Lower lobe of right lung (tissue), 2 donors: Measurements from ENCODE around the gene SYT10. TPM values are rescaled to one million over a fixed set of nuclear protein-coding genes. Genes with fewer than 3 reads are reported as not detected.
"Not testable (repeated sequence)": the region's sequence is repeated elsewhere in the genome, so short reads cannot be mapped to it uniquely, and the experiment has no call there.

Experiments
- ATAC-seq, 2 donors: fragments of 200-7000 bp; cut with Tn5 transposase; one replicate each; pipeline ENCODE4 v1.9.1; 2020 to 2022; ENCODE audit warnings: mild to moderate bottlenecking in 2 of 2, moderate library complexity in 2 of 2
- DNase-seq: peaks from one replicate; pipeline ENCODE4 v3.0.0-alpha.2; 2020
- H3K27ac ChIP-seq: fragments of 200-600 bp; one replicate; pipeline ENCODE4 v1.8.0; 2022
- H3K27me3 ChIP-seq: fragments of 200-600 bp; one replicate; pipeline ENCODE4 v1.8.0; 2022; ENCODE audit warnings: low read depth
- H3K36me3 ChIP-seq: fragments of 200-600 bp; one replicate; pipeline ENCODE4 v1.8.0; 2022; ENCODE audit warnings: mild to moderate bottlenecking
- H3K4me1 ChIP-seq: fragments of 200-600 bp; one replicate; pipeline ENCODE4 v1.8.0; 2022
- H3K4me3 ChIP-seq: fragments of 200-600 bp; one replicate; pipeline ENCODE4 v1.8.0; 2022; ENCODE audit warnings: mild to moderate bottlenecking
- H3K9me3 ChIP-seq: fragments of 200-600 bp; one replicate; pipeline ENCODE4 v1.8.0; 2022
- CTCF ChIP-seq: fragments of 200-600 bp; IDR thresholded peaks from one replicate; pipeline ENCODE4 v1.8.0; 2022; ENCODE audit warnings: antibody characterized with exemption, mild to moderate bottlenecking
- intact Hi-C: fragments of 100-400 bp; cut with DNase I; formaldehyde crosslinking; loops from one replicate; pipeline ENCODE4 v1.11.0; 2022
- total RNA-seq: library from RNA; stranded (reverse); fragmentation: NEBNext Ultra II Directional; extraction: Animal tissue kit (Norgen Biotek cat#: 25700); gene quantifications from one replicate; pipeline ENCODE4 v1.2.1, GENCODE V29; 2021
- donor health status: DM: no; HTN: yes; CAD: no; lungs with severe emphysema.

Gene SYT10
- total RNA-seq, 1 donor from 2014 or later = 0.21 TPM

GRCh38 chr12:33357181-33357580 lies 82.4 kb downstream of the SYT10 start:
- no peaks in the 10 kb centered on the region for H3K36me3 ChIP-seq
- ATAC-seq (no peak), DNase-seq (no peak)
- H3K4me1 ChIP-seq = no peaks in the 10 kb centered on the region
- intact Hi-C loops = no loop called here
- no peaks in the 10 kb centered on the region for H3K27me3 ChIP-seq
- TF ChIP-seq CTCF = no peak
- H3K4me3 ChIP-seq = no peak overlapping the region
- no peaks in the 10 kb centered on the region for H3K9me3 ChIP-seq
- no peak overlapping the region for H3K27ac ChIP-seq

GRCh38 chr12:33349791-33350190 lies 89.8 kb downstream of the SYT10 start:
- Histone ChIP-seq H3K27ac (no peak overlapping the region), H3K4me3 (no peak overlapping the region), H3K9me3 (no peaks in the 10 kb centered on the region), H3K27me3 (no peaks in the 10 kb centered on the region), H3K4me1 (no peaks in the 10 kb centered on the region), H3K36me3 (no peaks in the 10 kb centered on the region)
- TF ChIP-seq CTCF = no peak
- ATAC-seq (no peak), DNase-seq (no peak)
- intact Hi-C loops = no loop called here

GRCh38 chr12:33331961-33332398 lies 107.6 kb downstream of the SYT10 start:
- H3K27me3 ChIP-seq, intact Hi-C loops, H3K36me3 ChIP-seq, H3K4me3 ChIP-seq, H3K4me1 ChIP-seq, ATAC-seq, H3K9me3 ChIP-seq, H3K27ac ChIP-seq, DNase-seq: not testable (repeated sequence)

- no peak overlapping the region for H3K27ac ChIP-seq
- ATAC-seq (no peak), DNase-seq (no peak)
- no peak overlapping the region for H3K4me3 ChIP-seq
- no peaks in the 10 kb centered on the region for H3K9me3 ChIP-seq
- no peaks in the 10 kb centered on the region for H3K36me3 ChIP-seq
- no peaks in the 10 kb centered on the region for H3K4me1 ChIP-seq
- intact Hi-C loops = no loop called here
- no peaks in the 10 kb centered on the region for H3K27me3 ChIP-seq
- no peak for TF ChIP-seq CTCF
Observed at GRCh38 chr12:33330940-33331339, 108.7 kb downstream of the SYT10 start.
